GM12864 (cell line): Measurements from ENCODE around the gene CCDC85C.

Experiments
- DNase-seq: peaks from one replicate; pipeline ENCODE4 v3.0.0-alpha.2; 2011; ENCODE audit warnings: low read depth
- H3K4me3 ChIP-seq: 2 replicates; pipeline ENCODE4 v1.5.1; 2011; ENCODE audit warnings: mild to moderate bottlenecking, low read depth, low read length, control low read depth
- TF ChIP-seq, protein P1 (sequence below): IDR thresholded peaks from 2 replicates; pipeline ENCODE4 v1.5.1; 2011; ENCODE audit warnings: low read depth, mild to moderate bottlenecking, moderate library complexity, low read length, control low read depth, inconsistent platforms; ENCODE audit errors: missing control alignments

CCDC85C gene

GRCh38 chr14:99540196-99541032 is 63.6 kb downstream of the CCDC85C start:
- DNase-seq = no peak
- TF ChIP-seq, protein P1, sequence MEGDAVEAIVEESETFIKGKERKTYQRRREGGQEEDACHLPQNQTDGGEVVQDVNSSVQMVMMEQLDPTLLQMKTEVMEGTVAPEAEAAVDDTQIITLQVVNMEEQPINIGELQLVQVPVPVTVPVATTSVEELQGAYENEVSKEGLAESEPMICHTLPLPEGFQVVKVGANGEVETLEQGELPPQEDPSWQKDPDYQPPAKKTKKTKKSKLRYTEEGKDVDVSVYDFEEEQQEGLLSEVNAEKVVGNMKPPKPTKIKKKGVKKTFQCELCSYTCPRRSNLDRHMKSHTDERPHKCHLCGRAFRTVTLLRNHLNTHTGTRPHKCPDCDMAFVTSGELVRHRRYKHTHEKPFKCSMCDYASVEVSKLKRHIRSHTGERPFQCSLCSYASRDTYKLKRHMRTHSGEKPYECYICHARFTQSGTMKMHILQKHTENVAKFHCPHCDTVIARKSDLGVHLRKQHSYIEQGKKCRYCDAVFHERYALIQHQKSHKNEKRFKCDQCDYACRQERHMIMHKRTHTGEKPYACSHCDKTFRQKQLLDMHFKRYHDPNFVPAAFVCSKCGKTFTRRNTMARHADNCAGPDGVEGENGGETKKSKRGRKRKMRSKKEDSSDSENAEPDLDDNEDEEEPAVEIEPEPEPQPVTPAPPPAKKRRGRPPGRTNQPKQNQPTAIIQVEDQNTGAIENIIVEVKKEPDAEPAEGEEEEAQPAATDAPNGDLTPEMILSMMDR = no peak
- no peak overlapping the region for H3K4me3 ChIP-seq

GRCh38 chr14:99539491-99539890 is 64.5 kb downstream of the CCDC85C start:
- TF ChIP-seq, protein P1 = no peak
- DNase-seq = no peak
- H3K4me3 ChIP-seq = no peak overlapping the region

- H3K4me3 ChIP-seq = no peak overlapping the region
- no peak for DNase-seq
- TF ChIP-seq, protein P1 = no peak
Observed at GRCh38 chr14:99538733-99539132, 65.3 kb downstream of the CCDC85C start.

- no peak overlapping the region for H3K4me3 ChIP-seq
- TF ChIP-seq, protein P1 = no peak
- no peak for DNase-seq
Observed at GRCh38 chr14:99538275-99538674, 65.7 kb downstream of the CCDC85C start.

DNA sequence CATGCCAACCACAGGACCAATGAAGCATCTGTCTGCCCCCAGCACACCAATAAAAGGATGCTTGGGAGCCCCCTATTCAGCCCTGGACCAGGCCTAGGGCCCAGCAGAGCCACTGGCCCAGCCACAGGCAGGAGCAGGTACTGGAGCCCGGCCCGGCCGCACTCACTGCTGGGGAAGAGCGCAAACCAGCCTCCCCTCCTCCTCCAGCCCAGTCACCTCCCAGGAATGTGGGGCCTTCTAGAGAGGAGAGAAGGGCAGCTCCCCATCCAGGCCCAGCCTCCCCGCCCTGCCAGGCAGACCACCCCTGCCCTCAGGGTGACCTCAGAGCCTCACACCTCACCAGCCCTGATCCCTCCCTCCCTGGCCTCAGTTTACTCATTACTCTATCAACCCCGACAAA is 66.6 kb downstream of the CCDC85C start:
- TF ChIP-seq, protein P1 = no peak
- DNase-seq = no peak

GRCh38 chr14:99535908-99536778 is 67.9 kb downstream of the CCDC85C start:
- H3K4me3 ChIP-seq = no peak overlapping the region
- no peak for DNase-seq
- TF ChIP-seq, protein P1 = no peak

More for the DNA sequence above, 66.6 kb downstream of the CCDC85C start:
- no peak overlapping the region for H3K4me3 ChIP-seq
